Embryonic facial prominence (tissue), 1 donor: ENCODE measurements around the gene ARID3B.

Experiments used
- DNase-seq: peaks from one replicate; pipeline ENCODE4 v3.0.0-alpha.2; 2016; ENCODE audit errors: extremely low spot score

ARID3B gene

DNA sequence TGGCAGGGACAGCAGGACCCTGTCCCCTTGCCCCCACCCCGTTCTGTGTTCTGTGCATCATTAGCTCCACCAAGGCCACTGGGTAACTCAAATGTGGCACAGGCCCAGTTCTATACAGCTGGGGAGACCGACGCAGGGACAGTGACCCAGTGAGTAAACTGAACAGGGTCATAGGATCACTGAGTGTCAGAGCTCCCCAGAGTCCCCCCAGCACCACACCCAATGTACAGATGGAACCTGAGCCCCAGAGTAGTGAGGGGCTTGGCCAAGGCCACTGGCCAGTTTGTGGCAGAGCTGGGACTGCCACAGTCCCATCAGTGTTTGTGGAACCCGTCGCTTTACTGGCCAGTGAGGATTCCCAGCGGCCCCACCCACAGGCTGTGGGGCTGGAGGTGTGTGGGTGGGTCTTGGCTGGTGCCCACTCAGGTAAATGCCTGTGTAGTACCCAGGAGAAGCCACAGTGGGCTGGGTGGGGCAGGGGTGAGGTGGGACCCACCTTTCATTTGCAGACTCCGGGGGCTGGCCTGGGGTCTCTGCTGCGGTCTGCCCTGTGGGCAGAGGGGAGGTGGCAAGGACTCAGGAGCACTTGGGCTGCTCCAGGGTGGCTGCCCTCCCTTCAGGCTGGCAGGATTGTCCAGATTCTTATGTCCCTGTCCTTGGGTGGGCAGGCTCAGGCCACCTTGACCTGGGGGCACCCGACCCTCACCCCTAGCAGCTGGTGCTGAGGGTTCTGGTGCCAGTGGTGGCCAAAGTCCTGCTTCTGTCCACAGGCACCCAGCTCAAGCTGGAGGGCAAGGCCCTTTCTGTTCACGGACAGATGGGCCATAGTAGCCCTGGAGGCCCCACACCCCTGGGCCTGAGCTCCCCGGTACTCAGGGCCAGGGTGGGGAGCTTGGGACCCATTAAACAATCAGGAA is 63.0 kb downstream of the ARID3B start:
- no peak for DNase-seq

DNA sequence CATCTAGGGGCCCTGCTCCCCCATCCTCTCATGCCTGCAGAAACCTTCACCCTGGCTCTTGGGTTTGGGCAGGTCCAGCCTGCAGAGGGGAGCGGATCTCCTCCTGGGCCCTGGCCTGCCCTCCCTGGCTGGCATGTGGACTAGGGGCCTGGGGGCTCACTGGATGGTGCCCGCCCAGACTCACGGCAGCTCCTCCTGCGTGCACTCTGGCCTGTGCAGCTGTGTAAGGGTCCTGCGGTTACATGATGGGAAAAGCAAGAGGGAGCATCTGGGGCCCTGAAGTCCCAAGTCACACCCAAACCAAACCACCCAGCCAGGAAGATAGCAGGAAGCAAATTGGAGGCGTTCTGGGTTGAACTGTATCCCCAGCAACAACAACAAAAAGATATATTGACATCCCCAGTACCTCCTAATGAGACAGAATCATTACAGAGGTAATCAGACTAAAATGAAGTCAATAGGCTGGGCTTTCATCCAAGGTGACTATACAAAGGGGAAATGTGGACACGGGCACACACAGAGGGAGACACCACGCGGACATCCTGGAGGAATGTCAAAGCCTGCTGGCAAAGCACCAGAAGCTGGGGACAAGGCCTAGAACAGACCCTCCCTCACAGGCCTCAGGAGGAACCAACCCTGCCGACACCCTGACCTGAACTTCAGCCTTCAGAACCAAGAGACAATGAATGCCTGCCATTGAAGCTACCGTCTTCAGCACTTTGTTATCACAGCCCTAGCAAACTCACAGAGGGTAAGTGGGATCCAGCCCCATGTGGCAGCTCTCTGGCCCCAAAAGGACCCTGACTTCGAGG is 64.2 kb downstream of the ARID3B start:
- no peak for DNase-seq

DNA sequence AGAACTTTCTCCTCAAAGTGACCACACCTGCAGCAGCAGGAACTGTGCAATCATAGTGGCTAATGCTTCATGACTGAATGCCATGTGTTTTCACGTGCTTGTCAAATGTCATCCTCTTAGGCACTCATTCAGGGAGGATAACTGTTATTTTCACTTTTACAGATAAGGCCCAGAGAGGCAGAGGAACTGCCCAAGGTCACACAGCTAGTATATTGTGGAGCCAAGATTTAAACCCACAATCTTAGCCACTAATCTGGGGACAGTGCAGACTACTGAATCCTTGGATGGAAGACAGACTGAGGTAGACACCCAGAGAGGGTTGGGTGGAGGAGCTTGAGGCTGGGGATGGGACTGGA is 64.8 kb downstream of the ARID3B start:
- DNase-seq, result no peak

DNA sequence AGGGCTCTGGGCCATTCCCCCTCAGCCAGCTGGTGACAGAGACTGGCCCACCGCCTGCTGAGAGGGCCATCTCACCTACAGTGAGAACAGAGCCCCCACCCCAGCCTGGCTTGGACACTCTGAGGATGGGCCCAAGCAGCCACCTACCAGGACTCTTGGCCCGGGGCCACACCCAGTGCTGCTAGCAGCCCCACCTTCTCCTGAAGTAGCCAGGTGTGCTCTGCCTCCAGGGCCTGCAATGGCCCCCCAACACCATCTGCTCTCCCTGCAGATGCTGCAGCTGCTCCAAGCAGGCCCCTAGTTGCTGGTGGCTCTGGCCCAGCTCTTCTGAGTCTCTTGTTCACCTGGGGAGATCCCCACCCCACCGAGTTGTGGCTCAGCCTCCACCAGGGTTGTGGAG is 67.8 kb downstream of the ARID3B start:
- no peak for DNase-seq

DNA sequence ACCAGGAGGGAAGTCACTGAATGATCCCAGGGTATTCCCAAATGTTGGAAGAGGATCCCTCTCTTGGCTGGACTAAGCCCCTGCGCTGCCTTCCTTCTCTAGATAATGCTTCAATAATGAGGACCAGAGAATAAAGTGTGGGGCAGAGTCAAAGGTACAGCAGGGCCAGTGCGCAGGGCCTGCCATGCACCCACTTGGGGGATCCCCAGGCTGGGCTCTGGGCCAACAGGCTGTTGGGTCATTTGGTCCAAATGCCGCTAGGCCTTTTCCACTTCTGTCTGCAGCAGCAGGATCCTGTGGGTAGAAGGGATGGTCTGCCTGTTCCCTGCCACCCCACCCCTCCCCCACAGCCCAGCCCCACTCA is 68.9 kb downstream of the ARID3B start:
- no peak for DNase-seq

DNA sequence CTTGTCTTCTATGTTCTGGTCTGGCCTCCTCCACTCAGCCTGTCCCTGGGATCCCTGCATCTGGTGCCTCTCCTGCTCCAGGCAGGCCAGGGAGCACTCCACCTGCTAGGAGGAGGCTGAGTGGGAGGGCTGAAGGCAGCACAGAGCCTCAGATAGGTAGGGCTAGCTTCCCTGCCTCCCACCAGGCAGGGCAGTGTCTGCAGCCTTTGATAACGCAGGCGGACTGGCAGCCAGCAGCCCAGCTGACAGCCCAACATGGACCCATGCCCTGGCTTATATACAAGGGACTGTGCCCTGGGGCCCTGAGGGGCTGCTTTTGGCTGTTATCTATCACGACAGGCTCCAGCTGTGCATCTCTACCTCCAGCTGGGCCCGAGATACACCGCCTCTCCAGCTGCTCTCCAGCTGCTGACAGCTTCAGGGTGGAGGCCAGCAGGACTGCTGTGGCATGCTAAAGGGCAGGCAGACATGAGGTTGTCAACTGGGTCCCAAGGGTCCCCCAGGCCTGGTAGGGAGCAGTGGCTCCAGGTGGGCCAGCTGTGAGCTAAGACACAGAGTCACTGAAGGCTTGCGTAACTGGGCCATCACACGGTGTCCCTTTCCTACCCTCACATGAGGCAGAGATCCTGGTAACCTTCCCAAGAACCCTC is 69.4 kb downstream of the ARID3B start:
- DNase-seq, result no peak

DNA sequence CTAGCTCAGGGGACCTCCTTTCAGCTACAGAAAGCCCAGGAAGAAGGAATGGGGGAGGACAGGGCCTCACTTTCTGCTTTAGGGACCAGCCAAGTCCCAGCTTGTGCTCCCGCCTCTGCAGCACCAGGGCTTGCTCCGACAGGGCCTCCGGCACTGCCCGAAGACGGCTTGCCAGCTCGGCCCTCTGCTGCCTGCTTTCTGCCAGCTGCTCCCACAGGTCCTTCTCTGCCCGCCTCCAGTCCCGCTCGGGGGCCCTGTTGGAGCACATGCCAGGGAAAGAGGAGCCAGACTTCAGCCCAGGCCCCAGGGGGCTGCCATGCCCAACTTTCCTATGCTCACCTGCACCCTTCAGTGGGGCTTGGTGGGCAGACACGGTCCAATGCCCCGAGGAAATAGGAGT is 70.3 kb downstream of the ARID3B start:
- DNase-seq, result no peak

DNA sequence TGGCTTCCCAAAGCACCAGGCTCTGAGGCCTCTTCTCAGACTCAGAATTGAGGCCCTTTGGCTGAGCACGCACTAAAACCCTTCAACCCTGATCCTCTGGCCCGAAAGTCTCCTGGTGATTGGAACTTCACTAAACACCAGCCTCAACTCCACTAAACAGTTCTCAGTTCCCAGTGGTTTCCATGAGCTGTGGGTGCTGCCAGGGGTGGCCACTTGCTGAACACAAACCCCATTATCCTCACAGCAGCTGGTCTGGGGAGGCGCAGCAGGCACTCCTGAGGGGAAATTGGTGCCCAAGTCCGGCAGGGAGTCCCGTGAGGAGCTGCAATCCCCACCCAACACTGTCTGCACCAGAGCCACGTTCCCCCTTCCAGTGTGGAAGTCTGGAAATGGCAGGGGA is 70.8 kb downstream of the ARID3B start:
- no peak for DNase-seq

DNA sequence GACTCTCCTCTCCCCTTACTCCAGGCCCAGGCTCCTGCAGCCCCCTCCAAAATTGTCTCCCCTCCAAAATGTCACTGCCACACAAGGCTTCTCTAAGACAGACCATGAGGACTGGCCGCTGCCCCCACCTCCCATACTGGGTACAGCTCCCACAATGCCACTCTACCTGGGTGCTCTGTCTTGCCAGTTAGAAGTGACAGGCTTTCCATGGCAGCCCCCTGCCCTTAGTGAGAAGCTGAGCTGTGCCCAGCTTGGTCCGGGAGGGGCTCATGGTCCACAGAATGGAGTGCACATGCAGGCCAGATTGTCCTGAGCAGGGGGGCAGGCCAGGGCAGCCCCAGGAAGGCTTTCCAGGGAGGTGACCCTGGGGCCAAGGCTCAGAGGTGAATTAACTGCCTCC is 71.7 kb downstream of the ARID3B start:
- no peak for DNase-seq

DNA sequence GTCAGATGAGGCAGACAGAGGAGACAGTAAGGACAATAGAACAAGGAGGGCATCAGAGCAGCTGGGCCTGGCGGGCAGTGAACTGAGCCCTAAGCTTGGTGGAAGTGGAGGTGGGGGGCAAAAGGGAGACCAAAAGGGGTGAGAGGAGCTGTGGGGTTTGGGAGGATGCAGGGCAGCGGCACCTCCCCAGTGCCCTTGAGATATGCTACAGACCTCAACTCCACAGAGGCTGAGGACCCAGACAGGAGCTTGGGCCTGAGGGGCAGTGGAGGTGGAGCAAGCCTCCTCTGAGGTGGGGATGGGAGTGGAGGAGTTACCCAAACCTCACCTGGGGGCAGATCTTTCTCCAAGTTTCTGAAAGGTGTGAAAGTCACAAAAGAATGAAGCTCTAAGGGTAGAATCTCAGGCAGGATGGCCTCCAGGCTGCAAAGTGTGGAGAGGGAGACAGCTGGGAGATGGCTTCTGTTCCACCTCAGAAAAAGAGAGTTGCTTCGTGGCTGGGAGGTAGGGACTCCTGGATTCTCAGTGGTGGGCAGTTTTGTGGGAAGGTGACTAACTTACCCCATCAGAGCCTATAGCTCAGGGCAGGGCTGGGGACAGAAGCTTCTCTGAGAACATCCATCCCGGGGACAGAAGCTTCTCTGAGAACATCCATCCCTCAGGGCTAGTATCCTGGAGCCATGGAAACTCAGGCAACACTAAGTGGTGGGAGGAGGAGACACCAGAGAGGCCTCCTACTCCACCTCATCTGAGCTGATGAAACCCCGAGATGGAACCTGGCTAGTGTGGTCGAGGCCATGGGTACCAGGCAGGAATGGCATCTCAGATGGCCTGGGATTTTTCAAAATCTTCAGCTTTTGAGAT is 72.3 kb downstream of the ARID3B start:
- no peak for DNase-seq

DNA sequence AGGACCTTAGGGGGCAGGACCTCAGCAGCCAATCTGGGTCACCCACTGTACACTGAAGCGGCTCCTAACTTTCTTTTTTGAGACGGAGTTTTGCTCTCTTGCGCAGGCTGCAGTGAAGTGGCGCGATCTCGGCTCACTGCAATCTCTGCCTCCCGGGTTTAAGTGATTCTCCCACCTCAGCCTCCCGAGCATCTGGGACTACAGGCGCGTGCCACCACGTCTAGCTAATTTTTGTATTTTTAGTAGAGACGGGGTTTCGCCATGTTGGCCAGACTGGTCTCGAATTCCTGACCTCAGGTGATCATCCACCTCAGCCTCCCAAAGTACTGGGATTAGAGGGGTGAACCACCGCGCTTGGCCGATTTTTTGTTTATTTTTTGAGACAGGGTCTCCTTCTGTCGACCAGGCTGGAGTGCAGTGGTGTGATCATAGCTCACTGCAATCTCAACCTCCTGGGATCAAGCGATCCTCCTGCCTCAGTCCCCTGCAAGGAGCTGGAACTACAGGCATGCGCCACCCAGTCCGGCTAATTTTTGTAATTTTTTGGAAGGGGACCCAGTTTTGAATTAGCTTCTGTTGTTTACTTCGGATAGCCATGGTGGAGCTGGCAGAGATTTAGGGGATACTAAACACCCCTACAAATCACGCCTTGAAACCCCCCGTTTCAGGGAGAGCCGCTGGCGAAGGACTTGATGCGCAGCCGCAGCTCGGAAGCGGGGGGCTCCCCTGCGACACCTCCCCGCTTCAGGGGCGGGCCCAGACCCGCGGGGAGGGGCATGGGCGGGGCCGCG is 73.1 kb downstream of the ARID3B start:
- DNase-seq, result no peak

DNA sequence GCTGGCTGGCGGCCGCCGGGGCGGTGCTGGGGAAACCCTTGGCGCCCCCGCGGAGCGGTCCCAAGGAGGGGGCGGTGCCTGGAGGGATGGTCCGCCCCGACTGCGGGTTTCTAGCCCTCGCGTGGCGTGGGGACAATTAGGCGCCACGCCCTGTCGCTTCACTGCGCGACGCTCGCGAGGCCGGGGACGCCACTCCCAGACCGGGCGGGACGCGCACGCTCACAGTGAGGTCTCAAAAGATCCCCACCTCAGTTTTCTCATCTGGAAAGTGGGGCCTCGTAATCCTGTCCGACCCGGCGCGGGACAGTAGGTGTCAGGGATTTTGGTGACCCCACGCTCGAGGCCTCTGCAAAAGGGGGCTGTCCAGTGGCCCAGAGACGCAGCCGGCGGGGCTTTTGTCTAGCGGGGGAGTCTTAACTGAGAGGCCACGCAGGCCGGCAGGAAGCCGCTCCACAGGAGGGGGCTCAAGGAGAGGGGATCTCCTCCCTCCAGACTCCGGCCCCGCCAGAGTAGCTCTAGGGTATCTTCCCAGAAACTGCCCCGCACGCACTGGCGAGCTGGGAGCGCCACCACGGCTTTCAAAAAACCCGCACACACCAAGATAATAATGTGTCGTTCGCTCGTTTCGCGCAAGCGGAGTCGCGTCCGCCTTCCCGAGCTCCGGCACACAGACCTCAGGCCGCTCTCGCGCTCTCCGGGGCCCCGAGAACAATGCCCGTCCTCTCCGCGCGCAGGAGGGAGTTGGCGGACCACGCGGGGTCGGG is 73.9 kb downstream of the ARID3B start:
- peak; percentile 55 for DNase-seq

DNA sequence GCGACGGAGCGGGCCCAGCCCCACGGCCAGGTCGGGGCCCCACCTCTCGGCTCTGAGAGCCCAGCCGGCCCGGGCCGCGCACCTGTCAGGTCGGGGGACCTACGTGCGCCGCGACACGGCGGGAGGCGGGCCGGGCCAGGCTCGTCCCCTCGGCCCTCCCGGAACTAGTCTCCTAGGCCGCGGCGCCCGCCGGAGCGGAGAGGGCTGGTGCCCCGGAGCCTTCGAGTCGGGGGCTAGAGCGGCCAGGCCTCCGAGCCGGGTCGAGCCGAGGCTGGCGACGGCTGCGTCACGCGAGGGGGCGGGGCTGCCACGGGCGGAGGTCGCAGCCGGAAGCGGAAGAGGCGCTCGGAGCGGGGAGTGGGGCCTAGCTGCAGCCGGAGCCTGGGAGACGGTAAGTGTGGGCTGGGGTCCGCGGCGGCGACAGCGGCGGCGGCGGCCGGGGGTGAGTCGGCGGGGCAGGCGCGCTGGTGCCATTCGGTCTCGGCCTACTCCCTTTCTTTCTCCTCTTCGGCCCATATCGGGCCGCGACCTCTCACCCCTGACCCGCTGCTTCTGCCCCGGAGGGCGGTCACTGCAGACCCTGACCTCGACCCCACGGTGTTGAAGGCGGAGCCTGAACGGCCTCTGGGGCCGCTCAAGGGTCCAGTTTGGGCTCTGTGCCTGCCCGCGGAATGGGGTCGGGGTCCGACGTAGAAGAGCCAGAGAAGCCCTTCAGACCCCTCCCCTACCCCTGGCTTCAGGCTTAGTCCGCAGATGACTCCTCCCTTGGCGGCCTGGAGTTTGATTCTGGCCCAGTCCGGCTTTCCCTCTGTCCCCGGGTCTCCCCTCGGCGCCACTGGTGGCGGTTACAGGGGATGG is 74.7 kb downstream of the ARID3B start, which contains the start of gene CLK3:
Gene CLK3 (plus strand): TSS at position 329 of the 858 bp plus-strand sequence. CDS start 3,361 bp downstream, outside the sequence.
- DNase-seq, result peak; percentile 88

DNA sequence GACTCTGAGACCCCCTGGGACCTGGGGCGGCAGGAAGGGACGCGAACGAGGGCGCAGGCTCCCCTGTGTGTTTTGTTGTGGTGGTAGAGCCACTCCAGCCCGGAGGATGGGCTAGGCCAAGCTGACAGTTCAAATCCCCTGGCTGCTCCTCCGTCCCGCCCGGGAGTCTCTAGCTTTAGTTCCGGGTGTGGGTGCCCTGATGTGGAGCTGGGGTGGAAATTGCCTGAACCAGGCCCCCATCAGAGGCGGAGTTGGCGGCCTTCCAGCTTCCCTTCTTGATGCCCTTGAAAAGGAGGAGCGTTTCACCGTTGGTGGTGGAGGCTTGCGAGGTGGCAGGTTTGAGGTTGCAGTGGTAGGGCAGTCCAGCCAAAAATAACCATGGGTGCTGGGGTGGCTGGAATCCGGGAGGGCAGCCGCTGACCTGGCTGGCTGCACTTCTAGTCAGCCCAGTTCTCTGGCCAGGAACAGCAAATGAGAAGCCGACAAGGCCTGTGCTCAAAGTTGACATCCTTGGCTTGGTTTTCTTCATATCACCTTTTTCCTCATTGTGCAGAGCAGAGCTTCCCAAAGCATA is 75.4 kb downstream of the ARID3B start:
- no peak for DNase-seq

DNA sequence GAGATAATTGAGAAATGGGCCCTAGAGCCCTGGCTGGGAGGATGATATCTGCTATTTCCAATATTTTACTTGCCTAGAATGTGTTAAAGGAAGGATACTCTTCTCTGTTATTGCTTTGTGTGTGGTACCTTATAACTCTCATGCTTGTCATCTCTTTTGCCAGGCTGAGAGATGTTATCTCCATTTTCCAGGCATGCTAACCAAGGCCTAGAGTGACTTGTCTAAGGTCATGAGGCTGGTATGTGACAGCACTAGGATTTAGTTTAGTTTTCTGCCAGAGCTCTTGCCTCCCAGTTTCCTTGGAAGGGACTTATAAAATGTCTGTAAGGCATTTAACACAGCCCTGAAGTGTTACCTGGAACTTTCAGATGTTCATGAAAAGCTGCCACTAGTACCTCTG is 76.0 kb downstream of the ARID3B start:
- DNase-seq, result no peak

DNA sequence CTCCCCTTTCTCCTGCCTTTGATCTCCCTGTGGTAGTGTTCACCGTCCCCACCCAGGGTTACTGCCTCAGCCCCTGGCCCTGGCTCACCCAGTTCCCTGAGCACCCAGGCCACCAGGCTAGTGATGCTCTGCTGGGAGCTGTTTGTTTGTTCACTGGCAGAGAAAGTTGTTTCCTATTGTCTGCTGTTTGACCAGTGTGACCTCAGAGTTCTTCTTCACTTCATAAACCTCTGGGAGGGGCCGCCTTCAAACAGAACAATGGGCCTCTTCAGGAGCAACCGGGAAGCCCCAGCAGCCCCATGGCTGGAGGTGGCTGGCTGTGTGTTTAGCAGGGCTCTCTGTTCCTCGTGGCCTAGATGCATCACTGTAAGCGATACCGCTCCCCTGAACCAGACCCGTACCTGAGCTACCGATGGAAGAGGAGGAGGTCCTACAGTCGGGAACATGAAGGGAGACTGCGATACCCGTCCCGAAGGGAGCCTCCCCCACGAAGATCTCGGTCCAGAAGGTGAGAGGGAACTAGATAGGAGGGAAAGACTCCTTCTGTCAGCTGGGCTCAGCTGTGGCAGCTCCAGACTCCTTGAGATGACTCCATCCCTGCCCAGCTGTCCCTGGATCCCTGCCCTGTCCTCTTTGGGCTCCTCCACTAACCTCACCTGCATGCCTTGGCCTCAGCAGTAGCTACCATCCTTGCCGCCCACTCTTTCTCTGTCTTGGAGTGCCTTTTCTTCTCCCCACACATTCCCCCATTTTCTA is 78.0 kb downstream of the ARID3B start:
- no peak for DNase-seq

DNA sequence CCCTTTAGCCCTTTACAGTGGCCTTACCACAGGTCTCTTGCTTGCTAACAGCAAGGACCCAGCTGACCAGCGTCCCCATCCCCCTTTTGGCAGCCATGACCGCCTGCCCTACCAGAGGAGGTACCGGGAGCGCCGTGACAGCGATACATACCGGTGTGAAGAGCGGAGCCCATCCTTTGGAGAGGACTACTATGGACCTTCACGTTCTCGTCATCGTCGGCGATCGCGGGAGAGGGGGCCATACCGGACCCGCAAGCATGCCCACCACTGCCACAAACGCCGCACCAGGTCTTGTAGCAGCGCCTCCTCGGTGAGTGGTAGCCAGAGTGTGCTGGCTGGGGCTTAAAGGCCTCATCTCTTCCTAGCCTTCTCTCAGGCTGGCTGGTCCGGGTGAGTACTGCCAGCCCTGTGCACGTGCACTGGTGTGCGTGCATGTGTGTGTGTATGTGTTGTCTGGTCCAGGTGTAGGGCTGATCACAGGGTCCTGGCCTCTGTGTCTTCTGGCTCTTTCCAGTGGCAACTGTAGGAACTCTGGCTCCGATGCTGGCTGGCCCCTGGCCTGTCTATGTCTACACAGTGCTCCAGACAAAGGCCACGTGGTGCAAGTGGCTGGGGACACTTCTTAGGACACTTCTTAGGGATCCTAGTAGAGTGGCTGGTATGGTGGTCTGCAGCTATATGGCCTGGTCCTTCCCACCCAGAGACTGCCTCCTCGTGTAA is 79.1 kb downstream of the ARID3B start:
- no peak for DNase-seq
